Adrenal gland (tissue), 5 donors: ENCODE data around the gene POLR2B.
"Not testable (repeated sequence)": the region's sequence is repeated elsewhere in the genome, so short reads cannot be mapped to it uniquely, and the experiment has no call there.

ENCODE experiments used
- POLR2A ChIP-seq, 2 donors: fragments of 450-650 bp; IDR thresholded peaks; one replicate each; pipeline ENCODE4 v1.6.1; 2017; ENCODE audit warnings: antibody characterized with exemption in 2 of 2, mild to moderate bottlenecking in 2 of 2, moderate library complexity in 1 of 2
- TF ChIP-seq, protein P1 (sequence below), 6 experiments: fragments of 450-650 bp in 4 of 6; fragments of 200-600 bp in 2 of 6; sonication (generic) in 1 of 6; IDR thresholded peaks; 1 replicate in 5 of 6; 2 replicates in 1 of 6; pipeline versions ENCODE4 v1.5.1 to v1.8.0; 2016 to 2021; ENCODE audit warnings: antibody characterized with exemption in 6 of 6, mild to moderate bottlenecking in 2 of 6, moderate library complexity in 1 of 6
- donor health status: DM: no; HTN: no; CAD: no.

- TF ChIP-seq, protein P1, sequence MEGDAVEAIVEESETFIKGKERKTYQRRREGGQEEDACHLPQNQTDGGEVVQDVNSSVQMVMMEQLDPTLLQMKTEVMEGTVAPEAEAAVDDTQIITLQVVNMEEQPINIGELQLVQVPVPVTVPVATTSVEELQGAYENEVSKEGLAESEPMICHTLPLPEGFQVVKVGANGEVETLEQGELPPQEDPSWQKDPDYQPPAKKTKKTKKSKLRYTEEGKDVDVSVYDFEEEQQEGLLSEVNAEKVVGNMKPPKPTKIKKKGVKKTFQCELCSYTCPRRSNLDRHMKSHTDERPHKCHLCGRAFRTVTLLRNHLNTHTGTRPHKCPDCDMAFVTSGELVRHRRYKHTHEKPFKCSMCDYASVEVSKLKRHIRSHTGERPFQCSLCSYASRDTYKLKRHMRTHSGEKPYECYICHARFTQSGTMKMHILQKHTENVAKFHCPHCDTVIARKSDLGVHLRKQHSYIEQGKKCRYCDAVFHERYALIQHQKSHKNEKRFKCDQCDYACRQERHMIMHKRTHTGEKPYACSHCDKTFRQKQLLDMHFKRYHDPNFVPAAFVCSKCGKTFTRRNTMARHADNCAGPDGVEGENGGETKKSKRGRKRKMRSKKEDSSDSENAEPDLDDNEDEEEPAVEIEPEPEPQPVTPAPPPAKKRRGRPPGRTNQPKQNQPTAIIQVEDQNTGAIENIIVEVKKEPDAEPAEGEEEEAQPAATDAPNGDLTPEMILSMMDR (IDR thresholded peaks at IDR 0.05) = not testable (repeated sequence)
- TF ChIP-seq POLR2A (IDR thresholded peaks at IDR 0.05) = not testable (repeated sequence)
Measured at GRCh38 chr4:57060717-57061067, 82.0 kb downstream of the POLR2B start.
